MM.1S (cell line): Measurements from ENCODE around the gene PDYN.

Experiments
- DNase-seq: peaks from one replicate; pipeline ENCODE4 v3.0.0-alpha.2; 2015
- H2AFZ ChIP-seq: fragments of 300-600 bp; sonication (generic); 2 replicates; pipeline ENCODE4 v1.6.0; 2016; ENCODE audit warnings: antibody characterized with exemption, low read length
- H3F3A ChIP-seq: fragments of 300-600 bp; sonication (generic); 2 replicates; pipeline ENCODE4 v1.6.1; 2016; ENCODE audit warnings: mild to moderate bottlenecking, antibody characterized with exemption, low read length, moderate library complexity, mixed read lengths; ENCODE audit not compliant: insufficient read depth
- H3K27ac ChIP-seq: fragments of 300-600 bp; sonication (generic); 2 replicates; pipeline ENCODE4 v1.5.1; 2016; ENCODE audit warnings: mild to moderate bottlenecking, low read length
- H3K27me3 ChIP-seq: fragments of 300-600 bp; sonication (generic); replicated peaks from 2 replicates; pipeline ENCODE4 v1.6.0; 2016; ENCODE audit warnings: low read length; ENCODE audit not compliant: insufficient read depth
- H3K36me3 ChIP-seq: fragments of 300-600 bp; sonication (generic); replicated peaks from 2 replicates; pipeline ENCODE4 v1.6.1; 2016; ENCODE audit warnings: mild to moderate bottlenecking, low read length, mixed read lengths; ENCODE audit not compliant: insufficient read depth
- H3K4me1 ChIP-seq: fragments of 300-600 bp; sonication (generic); 2 replicates; pipeline ENCODE4 v1.6.1; 2016; ENCODE audit warnings: low read length, mixed read lengths
- H3K4me2 ChIP-seq: fragments of 300-600 bp; sonication (generic); 2 replicates; pipeline ENCODE4 v1.6.0; 2016; ENCODE audit warnings: low read depth, low read length
- H3K4me3 ChIP-seq: fragments of 300-600 bp; sonication (generic); 2 replicates; pipeline ENCODE4 v1.5.1; 2016; ENCODE audit warnings: low read length, mixed read lengths
- H3K79me2 ChIP-seq: fragments of 300-600 bp; sonication (generic); 2 replicates; pipeline ENCODE4 v1.6.1; 2016; ENCODE audit warnings: mixed run types, low read length, mixed read lengths
- H3K9ac ChIP-seq: fragments of 300-600 bp; sonication (generic); 2 replicates; pipeline ENCODE4 v1.6.1; 2016; ENCODE audit warnings: low read length, mixed read lengths
- H3K9me2 ChIP-seq: fragments of 300-600 bp; sonication (generic); replicated peaks from 2 replicates; pipeline ENCODE4 v1.6.1; 2016; ENCODE audit warnings: mild to moderate bottlenecking, low read length, mixed read lengths; ENCODE audit not compliant: insufficient read depth
- H3K9me3 ChIP-seq: fragments of 300-600 bp; sonication (generic); replicated peaks from 2 replicates; pipeline ENCODE4 v1.6.1; 2016; ENCODE audit warnings: mild to moderate bottlenecking, low read length, mixed read lengths; ENCODE audit not compliant: insufficient read depth
- H4K20me1 ChIP-seq: fragments of 300-600 bp; sonication (generic); 2 replicates; pipeline ENCODE4 v1.6.1; 2016; ENCODE audit warnings: mild to moderate bottlenecking, low read length, moderate library complexity, mixed read lengths; ENCODE audit not compliant: insufficient read depth
- CTCF ChIP-seq: fragments of 300-600 bp; sonication (generic); IDR thresholded peaks from 2 replicates; pipeline ENCODE4 v1.5.1; 2016; ENCODE audit warnings: antibody characterized with exemption, low read length, mixed read lengths
- EZH2 ChIP-seq: fragments of 300-600 bp; sonication (generic); optimal IDR thresholded peaks from 2 replicates; pipeline ENCODE3; 2017; ENCODE audit warnings: low read depth, mild to moderate bottlenecking, antibody characterized with exemption, low read length, mixed read lengths
- EZH2phosphoT487 ChIP-seq: fragments of 300-600 bp; sonication (generic); IDR thresholded peaks from 2 replicates; pipeline ENCODE4 v1.6.1; 2018; ENCODE audit warnings: antibody characterized with exemption, low read length

Gene PDYN

GRCh38 chr20:1933465-1933870 is 60.4 kb downstream of the PDYN start:
- Histone ChIP-seq H2AFZ (no peak overlapping the region), H3K4me3 (no peak overlapping the region), H3K4me1 (no peaks in the 10 kb centered on the region), H3K9me2 (no peaks in the 10 kb centered on the region), H3K79me2 (no peaks in the 10 kb centered on the region), H4K20me1 (no peaks in the 10 kb centered on the region), H3F3A (no peaks in the 10 kb centered on the region), H3K27me3 (no peaks in the 10 kb centered on the region), H3K9ac (no peak overlapping the region), H3K36me3 (no peaks in the 10 kb centered on the region), H3K27ac (no peak overlapping the region), H3K4me2 (no peak overlapping the region), H3K9me3 (no peaks in the 10 kb centered on the region)
- no peak for DNase-seq
- TF ChIP-seq EZH2phosphoT487 = no peak
- no peak for TF ChIP-seq CTCF
- no peak for TF ChIP-seq EZH2

- no peaks in the 10 kb centered on the region for H3F3A ChIP-seq
- no peak overlapping the region for H3K4me2 ChIP-seq
- H3K9me3 ChIP-seq = no peaks in the 10 kb centered on the region
- no peaks in the 10 kb centered on the region for H3K27me3 ChIP-seq
- no peak overlapping the region for H2AFZ ChIP-seq
- H3K9ac ChIP-seq = no peak overlapping the region
- no peaks in the 10 kb centered on the region for H3K9me2 ChIP-seq
- no peak overlapping the region for H3K4me3 ChIP-seq
- no peak overlapping the region for H3K27ac ChIP-seq
- DNase-seq = no peak
- no peaks in the 10 kb centered on the region for H3K4me1 ChIP-seq
- no peaks in the 10 kb centered on the region for H3K36me3 ChIP-seq
- no peaks in the 10 kb centered on the region for H3K79me2 ChIP-seq
- no peaks in the 10 kb centered on the region for H4K20me1 ChIP-seq
- TF ChIP-seq CTCF = no peak
- TF ChIP-seq EZH2 = no peak
- no peak for TF ChIP-seq EZH2phosphoT487
Observed at GRCh38 chr20:1932971-1933370, 60.9 kb downstream of the PDYN start.

DNA sequence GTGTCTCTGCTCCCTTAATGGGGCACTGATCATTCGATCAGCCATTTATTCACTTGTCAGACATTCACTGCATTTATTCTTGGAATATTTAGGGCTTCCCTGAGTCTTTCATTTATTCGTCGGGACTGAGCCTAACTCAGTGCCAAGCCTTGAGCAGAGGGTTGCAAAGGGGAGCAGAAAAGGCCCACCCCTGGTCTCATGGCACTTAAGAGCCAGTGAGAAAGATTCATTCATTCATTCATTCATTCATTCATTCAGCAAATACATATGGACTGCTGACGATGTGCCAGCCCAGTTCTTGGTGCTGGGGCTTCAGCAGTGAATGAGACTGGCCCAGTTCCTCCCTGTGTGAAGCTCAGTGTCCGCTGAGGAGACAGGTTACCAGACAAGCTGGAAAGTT is 62.0 kb downstream of the PDYN start:
- no peaks in the 10 kb centered on the region for H3K9me2 ChIP-seq
- DNase-seq = no peak
- no peaks in the 10 kb centered on the region for H3F3A ChIP-seq
- no peaks in the 10 kb centered on the region for H3K4me1 ChIP-seq
- no peaks in the 10 kb centered on the region for H3K79me2 ChIP-seq
- no peak overlapping the region for H3K27ac ChIP-seq
- no peaks in the 10 kb centered on the region for H4K20me1 ChIP-seq
- no peak overlapping the region for H2AFZ ChIP-seq
- H3K4me2 ChIP-seq = no peak overlapping the region
- H3K36me3 ChIP-seq = no peaks in the 10 kb centered on the region
- H3K4me3 ChIP-seq = no peak overlapping the region
- H3K27me3 ChIP-seq = no peaks in the 10 kb centered on the region
- H3K9ac ChIP-seq = no peak overlapping the region
- TF ChIP-seq EZH2 (no peak), EZH2phosphoT487 (no peak), CTCF (no peak)
- H3K9me3 ChIP-seq = no peaks in the 10 kb centered on the region

GRCh38 chr20:1930165-1930564 is 63.7 kb downstream of the PDYN start:
- Histone ChIP-seq H4K20me1 (no peaks in the 10 kb centered on the region), H3K27me3 (no peaks in the 10 kb centered on the region), H3K9me2 (no peaks in the 10 kb centered on the region), H3K4me3 (no peak overlapping the region), H3K79me2 (no peaks in the 10 kb centered on the region), H2AFZ (no peak overlapping the region), H3K4me1 (no peaks in the 10 kb centered on the region), H3K9ac (no peak overlapping the region), H3F3A (no peaks in the 10 kb centered on the region), H3K9me3 (no peaks in the 10 kb centered on the region), H3K27ac (no peak overlapping the region), H3K36me3 (no peaks in the 10 kb centered on the region), H3K4me2 (no peak overlapping the region)
- TF ChIP-seq EZH2 (no peak), CTCF (no peak), EZH2phosphoT487 (no peak)
- no peak for DNase-seq
